Left lung (tissue), 10 donors: Measurements from ENCODE around the gene PRR33. TPM values are rescaled to one million over a fixed set of nuclear protein-coding genes. Genes with fewer than 3 reads are reported as not detected.

Experiments
- ATAC-seq: fragments of 200-7000 bp; cut with Tn5 transposase; one replicate; pipeline ENCODE4 v1.9.1; 2020; ENCODE audit warnings: moderate library complexity
- DNase-seq, 4 donors: peaks; one replicate each; pipeline ENCODE4 v3.0.0-alpha.2; 2013 to 2020
- H3K27ac ChIP-seq, 2 donors: fragments of 200-600 bp; sonication (generic) in 1 of 2; one replicate each; pipeline versions ENCODE4 v1.5.0 to v1.8.0; 2020 to 2021
- H3K27me3 ChIP-seq, 2 donors: fragments of 200-600 bp; sonication (generic) in 1 of 2; one replicate each; pipeline versions ENCODE4 v1.5.0 to v1.8.0; 2020 to 2021
- H3K36me3 ChIP-seq, 2 donors: fragments of 200-600 bp; sonication (generic) in 1 of 2; one replicate each; pipeline versions ENCODE4 v1.5.0 to v1.8.0; 2020 to 2021
- H3K4me1 ChIP-seq, 2 donors: fragments of 200-600 bp; one replicate each; pipeline ENCODE4 v1.8.0; 2021
- H3K4me3 ChIP-seq, 2 donors: fragments of 200-600 bp; sonication (generic) in 1 of 2; one replicate each; pipeline versions ENCODE4 v1.5.0 to v1.8.0; 2020 to 2021; ENCODE audit warnings: mild to moderate bottlenecking in 1 of 2
- H3K9me3 ChIP-seq, 2 donors: fragments of 200-600 bp; sonication (generic) in 1 of 2; one replicate each; pipeline versions ENCODE4 v1.5.0 to v1.8.0; 2020 to 2021
- CTCF ChIP-seq, 2 donors: fragments of 200-600 bp; sonication (generic) in 1 of 2; IDR thresholded peaks; one replicate each; pipeline versions ENCODE4 v1.5.0 to v1.8.0; 2021; ENCODE audit warnings: antibody characterized with exemption in 2 of 2
- intact Hi-C, 2 donors: fragments of 100-400 bp; cut with DNase I; formaldehyde crosslinking; loops; one replicate each; pipeline versions ENCODE4 v1.11.2 to v1.14.2; 2022
- polyA plus RNA-seq, 6 donors: library from polyadenylated mRNA; unstranded; fragments of 120-200 nt; gene quantifications; one replicate each; pipeline ENCODE4 v1.2.1, GENCODE V29; 2013; ENCODE audit not compliant: insufficient read length in 6 of 6
- total RNA-seq, 2 donors: library from RNA; stranded (reverse); fragmentation: NEBNext Ultra II Directional; extraction: Animal tissue kit (Norgen Biotek cat#: 25700); gene quantifications; one replicate each; pipeline ENCODE4 v1.2.1, GENCODE V29; 2021
- donor health status: DM: no; HTN: yes; CAD: no.
- donor health status: DM: no; HTN: no; CAD: no.

PRR33 gene
- total and polyA plus RNA-seq, 8 donors: 0.05 to 0.15 (median 0.11) TPM; not detected in 2

- H3K27ac ChIP-seq: peak overlapping the region; percentile 39 to 78
- intact Hi-C loops: no loop called here
- H3K36me3 ChIP-seq: no peaks in the 10 kb centered on the region
- no peaks in the 10 kb centered on the region for H3K27me3 ChIP-seq
- H3K4me1 ChIP-seq: peaks cover 13 to 76% of the 10 kb centered on the region in 2 donors
- no peak overlapping the region for H3K4me3 ChIP-seq
- DNase-seq (no peak), ATAC-seq (no peak)
- no peak for TF ChIP-seq CTCF (IDR thresholded peaks at IDR 0.05)
- no peaks in the 10 kb centered on the region for H3K9me3 ChIP-seq
These were observed 47.9 kb downstream of the PRR33 start for GRCh38 chr11:1843796-1844195.

GRCh38 chr11:1843098-1843473 is 48.6 kb downstream of the PRR33 start:
- no peak for ATAC-seq
- DNase-seq: peak in 1 of 4 donors; percentile 58
- TF ChIP-seq CTCF (IDR thresholded peaks at IDR 0.05): no peak
- Histone ChIP-seq H3K4me3 (no peak overlapping the region), H3K27ac (no peak overlapping the region), H3K27me3 (no peaks in the 10 kb centered on the region), H3K4me1 (peaks cover 13 to 75% of the 10 kb centered on the region in 2 donors), H3K9me3 (no peaks in the 10 kb centered on the region), H3K36me3 (no peaks in the 10 kb centered on the region)
- intact Hi-C loops: no loop called here

- H3K27ac ChIP-seq: no peak overlapping the region
- H3K4me1 ChIP-seq: peaks cover 13 to 75% of the 10 kb centered on the region in 2 donors
- DNase-seq (peak in 2 of 4 donors; percentile 28 to 74), ATAC-seq (no peak)
- H3K36me3 ChIP-seq: no peaks in the 10 kb centered on the region
- H3K27me3 ChIP-seq: no peaks in the 10 kb centered on the region
- no peak overlapping the region for H3K4me3 ChIP-seq
- TF ChIP-seq CTCF (IDR thresholded peaks at IDR 0.05): no peak
- intact Hi-C loops: no loop called here
- H3K9me3 ChIP-seq: no peaks in the 10 kb centered on the region
These were observed 49.3 kb downstream of the PRR33 start for GRCh38 chr11:1842149-1843097.

- Histone ChIP-seq H3K36me3 (no peaks in the 10 kb centered on the region), H3K27me3 (no peaks in the 10 kb centered on the region), H3K9me3 (no peaks in the 10 kb centered on the region), H3K4me1 (peaks cover 13 to 74% of the 10 kb centered on the region in 2 donors), H3K27ac (no peak overlapping the region), H3K4me3 (no peak overlapping the region)
- ATAC-seq (no peak), DNase-seq (peak in 1 of 4 donors; percentile 71)
- TF ChIP-seq CTCF (IDR thresholded peaks at IDR 0.05): no peak
- intact Hi-C loops: no loop called here
These were observed 50.1 kb downstream of the PRR33 start for GRCh38 chr11:1841511-1842148.
